IPS-11a (cell line): ENCODE results near the gene DENND2A.
"Not testable (repeated sequence)": the region's sequence is repeated elsewhere in the genome, so short reads cannot be mapped to it uniquely, and the experiment has no call there.

Experiments
- H3K4me3 ChIP-seq: one replicate; pipeline ENCODE4 v1.5.1; 2013; ENCODE audit warnings: low read depth, low read length, control low read depth

DENND2A gene

GRCh38 chr7:140640727-140641523, at the start of gene DENND2A:
Gene DENND2A, minus strand, starts transcription at chr7:140640813. Its CDS starts 38,416 bp downstream, at chr7:140602397.
- peak within 1 kb of the TSS; percentile 63 for H3K4me3 ChIP-seq

GRCh38 chr7:140689199-140690152, 48.9 kb upstream of the DENND2A start:
- no peak overlapping the region for H3K4me3 ChIP-seq

GRCh38 chr7:140688341-140688740, 47.7 kb upstream of the DENND2A start:
- H3K4me3 ChIP-seq, result no peak overlapping the region

DNA sequence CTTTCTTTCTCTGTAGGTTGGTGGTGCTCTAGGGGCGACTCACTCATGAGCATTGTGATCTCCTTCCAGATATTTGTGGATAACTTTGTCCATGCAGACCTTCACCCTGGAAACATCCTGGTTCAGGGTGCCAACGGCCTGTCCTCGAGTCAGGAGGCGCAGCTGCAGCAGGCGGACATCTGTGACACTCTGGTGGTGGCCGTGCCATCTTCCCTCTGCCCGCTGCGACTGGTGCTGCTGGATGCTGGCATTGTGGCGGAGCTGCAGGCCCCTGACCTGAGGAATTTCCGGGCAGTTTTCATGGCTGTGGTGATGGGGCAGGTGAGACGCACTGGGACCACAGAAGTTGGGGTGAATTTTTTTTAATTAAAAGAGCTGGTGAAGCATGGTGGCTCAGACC, 46.3 kb upstream of the DENND2A start:
- no peak overlapping the region for H3K4me3 ChIP-seq

- no peak overlapping the region for H3K4me3 ChIP-seq
These were observed 44.9 kb upstream of the DENND2A start for GRCh38 chr7:140685407-140686087.

DNA sequence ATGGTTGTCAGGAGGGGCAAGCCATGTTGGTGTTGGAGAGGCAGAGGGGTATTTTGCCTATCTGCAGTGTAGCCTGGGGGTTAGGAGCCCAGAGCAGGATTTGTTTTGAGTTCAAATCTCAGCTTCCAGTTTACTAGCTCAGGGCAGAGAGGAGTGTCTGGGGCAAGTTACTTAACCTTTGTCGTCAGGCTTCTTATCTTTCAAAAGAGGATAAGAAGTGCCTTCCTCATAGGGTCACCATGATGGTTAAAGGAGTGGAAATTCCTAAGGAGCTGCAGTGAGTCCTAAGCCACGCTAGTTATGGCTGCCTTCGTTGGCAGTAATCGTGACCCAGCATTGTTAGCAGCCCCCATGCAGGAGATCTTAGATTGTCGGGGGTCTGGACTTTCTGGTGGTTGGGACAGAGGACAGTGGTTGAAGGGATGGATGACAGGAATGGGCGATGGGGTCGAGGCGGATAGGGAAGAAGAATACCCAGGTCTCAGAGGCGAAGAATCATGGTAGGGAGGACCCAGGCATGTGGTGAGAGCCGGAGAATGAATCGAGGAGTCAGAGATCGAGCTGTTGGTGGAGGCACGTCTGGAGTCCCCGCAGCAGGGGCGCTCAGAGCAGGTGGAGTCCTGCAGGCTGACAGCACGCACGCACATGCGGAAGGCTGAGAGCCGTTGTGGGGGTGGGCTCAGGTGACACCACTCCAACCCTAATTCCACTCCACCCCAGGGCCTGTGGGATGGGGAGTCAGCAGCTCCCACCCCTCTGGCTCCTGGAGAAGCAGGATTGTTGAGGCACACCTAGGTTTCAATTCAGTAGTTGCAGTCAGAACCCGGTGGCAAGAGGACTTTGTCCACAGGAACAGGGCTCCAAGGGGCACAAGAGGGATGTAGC, 43.7 kb upstream of the DENND2A start:
- H3K4me3 ChIP-seq, result no peak overlapping the region

DNA sequence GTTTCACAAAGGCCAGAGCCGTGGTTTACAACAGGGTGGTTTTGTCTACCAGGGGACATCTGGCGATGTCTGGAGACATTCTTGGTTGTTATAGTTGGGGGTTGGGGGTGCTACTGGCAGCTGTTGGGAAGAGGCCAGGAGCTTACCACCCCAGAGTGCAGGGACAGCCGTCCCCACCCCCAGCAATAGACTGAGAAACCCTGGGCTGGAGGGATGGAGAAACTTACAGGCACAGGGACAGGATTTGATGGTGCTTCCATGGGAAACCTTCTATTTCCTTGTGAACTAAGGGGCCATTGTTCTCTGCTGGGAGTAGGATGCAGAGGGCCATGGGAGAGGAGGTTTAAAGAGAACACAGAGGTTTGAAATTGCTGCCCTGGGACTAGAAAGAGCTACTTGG, 43.0 kb upstream of the DENND2A start:
- no peak overlapping the region for H3K4me3 ChIP-seq

- H3K4me3 ChIP-seq, result no peak overlapping the region
These were observed 41.2 kb upstream of the DENND2A start for GRCh38 chr7:140681766-140682165.

GRCh38 chr7:140680886-140681285, 40.3 kb upstream of the DENND2A start:
- H3K4me3 ChIP-seq, result no peak overlapping the region

- no peak overlapping the region for H3K4me3 ChIP-seq
These were observed 38.6 kb upstream of the DENND2A start for GRCh38 chr7:140679186-140679585.

DNA sequence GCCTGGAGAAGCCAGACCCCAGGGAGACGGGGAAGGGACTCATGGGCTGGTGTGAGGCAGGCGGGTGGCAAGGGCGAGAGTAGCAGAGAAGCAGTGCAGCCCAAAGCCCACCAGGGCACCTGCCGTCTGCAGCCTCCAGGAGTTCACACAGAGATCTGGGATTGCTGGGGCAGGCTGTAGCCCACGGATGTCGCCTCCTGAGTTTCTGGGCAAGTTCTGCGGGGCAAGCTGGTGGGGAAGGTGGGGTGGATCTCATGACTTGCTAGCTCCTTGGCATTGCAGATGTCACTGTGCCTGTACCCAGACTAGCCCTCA, 38.2 kb upstream of the DENND2A start:
- H3K4me3 ChIP-seq, result no peak overlapping the region

DNA sequence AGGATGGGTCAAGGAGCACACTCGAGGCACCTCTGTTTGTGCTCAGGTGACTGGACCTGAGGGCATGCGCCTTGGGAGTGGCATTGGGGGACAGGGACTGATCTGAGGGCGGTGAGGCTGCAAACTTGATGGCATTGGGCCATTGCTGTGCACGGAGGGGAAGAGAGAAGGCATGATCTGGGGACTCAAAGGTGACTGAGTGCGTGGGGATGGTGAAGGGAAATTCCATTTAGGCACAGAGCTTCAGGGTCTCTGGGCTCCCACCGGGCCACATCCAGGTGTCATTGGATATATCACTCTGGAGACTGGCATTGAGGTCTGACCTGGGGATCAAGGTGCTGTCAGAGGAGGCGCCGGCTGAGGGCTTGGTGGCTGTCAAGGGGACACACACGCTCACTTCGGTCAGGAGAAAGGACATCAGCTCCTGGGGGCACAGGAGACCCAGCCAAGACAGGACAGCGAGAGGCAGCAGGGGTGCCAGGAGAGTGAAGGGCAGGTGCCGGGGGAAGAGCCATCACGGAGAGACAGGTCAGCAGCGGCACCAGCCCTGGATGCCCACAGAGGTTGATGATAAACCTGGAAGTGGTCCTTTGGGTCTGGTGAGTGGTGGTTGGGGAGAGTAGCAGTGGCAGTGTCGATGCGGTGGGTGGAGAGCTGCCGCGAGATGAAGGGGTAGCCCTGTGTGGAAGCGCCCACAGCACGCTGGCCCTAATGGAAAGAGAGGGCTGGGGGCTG, 37.6 kb upstream of the DENND2A start:
- H3K4me3 ChIP-seq, result no peak overlapping the region

- H3K4me3 ChIP-seq, result no peak overlapping the region
These were observed 36.9 kb upstream of the DENND2A start for GRCh38 chr7:140677496-140677895.

- not testable (repeated sequence) for H3K4me3 ChIP-seq
These were observed 36.3 kb upstream of the DENND2A start for GRCh38 chr7:140676956-140677355.

DNA sequence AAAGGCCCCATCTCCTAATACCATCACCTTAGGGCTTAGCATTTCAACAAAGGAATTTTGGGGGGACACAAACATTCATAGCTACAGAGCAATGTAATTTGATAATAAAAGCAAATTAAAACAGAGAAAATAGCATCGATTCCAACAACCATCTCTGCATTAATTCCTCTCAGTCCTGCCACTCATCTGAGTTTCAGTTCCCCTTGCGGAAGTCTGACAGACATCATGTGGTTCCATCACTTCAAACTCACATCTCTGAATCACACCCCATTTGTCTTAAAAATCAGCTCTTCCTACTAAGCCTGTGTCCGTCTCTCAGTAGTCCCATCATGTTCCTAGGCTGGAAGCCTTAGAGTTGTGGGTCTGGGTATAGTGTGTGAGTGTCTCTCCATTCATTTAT, 35.7 kb upstream of the DENND2A start:
- no peak overlapping the region for H3K4me3 ChIP-seq

GRCh38 chr7:140675726-140676125, 35.1 kb upstream of the DENND2A start:
- H3K4me3 ChIP-seq, result no peak overlapping the region

GRCh38 chr7:140674899-140675701, 34.5 kb upstream of the DENND2A start:
- no peak overlapping the region for H3K4me3 ChIP-seq

DNA sequence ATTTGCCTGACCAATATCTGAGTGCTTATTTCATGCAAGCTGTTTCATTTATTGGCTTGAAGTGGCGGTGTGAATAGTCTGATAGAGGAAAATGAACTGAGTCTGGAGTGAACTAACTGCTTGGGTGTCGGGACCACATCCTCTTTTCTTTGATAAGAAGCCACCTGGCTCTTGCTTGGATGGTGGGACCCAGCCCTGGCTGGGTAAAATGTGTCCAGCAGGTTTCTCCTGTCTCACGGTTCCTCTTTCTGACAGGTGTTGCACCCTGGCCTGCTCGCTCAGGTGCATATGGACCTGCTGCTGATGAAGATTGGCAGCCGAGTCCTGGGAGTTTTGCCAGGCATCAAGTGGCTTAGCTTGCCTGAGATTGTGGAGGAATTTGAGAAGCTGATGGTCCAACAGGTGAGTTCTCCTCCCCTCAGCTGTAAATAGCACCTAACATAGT, 33.8 kb upstream of the DENND2A start:
- no peak overlapping the region for H3K4me3 ChIP-seq

GRCh38 chr7:140673774-140674155, 33.2 kb upstream of the DENND2A start:
- peak overlapping the region; percentile 62 for H3K4me3 ChIP-seq
